ENCODE data around the gene PYGM. TPM values are rescaled to one million over a fixed set of nuclear protein-coding genes. Genes with fewer than 3 reads are reported as not detected.

Gene PYGM
- total and polyA plus RNA-seq, 4 experiments from 2014 or later, result 0.38 to 11.3 (median 10.7) TPM; not detected in 1

DNA sequence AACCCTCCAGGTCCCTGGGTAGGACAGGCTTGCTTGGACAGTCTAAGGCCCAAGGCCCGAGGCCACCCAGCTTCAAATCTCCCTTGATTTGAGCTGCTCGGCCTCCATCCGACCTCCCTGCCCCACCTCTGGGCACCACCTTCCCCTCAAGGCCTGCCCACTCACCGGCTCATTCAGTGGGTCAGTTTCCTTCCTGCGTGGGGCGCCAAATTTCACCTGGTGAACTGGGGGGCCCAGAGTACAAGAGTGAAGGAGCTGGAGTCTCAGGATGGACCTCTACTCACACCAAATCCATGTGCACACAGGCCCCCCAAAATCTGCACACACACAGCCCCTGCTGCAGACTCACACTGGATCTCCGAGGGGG lies 39.5 kb upstream of the PYGM start:
- Histone ChIP-seq H3K9me3 (ENCODE audit: control insufficient read depth in 1 of 2, low read length in 2 of 2) (no peaks in the 10 kb centered on the region), H3K36me3 (ENCODE audit: insufficient read depth, low read length) (peaks cover 29% of the 10 kb centered on the region), H3K4me1 (ENCODE audit: insufficient read depth, low read length) (peaks cover 31% of the 10 kb centered on the region), H3K27ac (ENCODE audit: low read depth, low read length) (no peak overlapping the region), H3K27me3 (ENCODE audit: insufficient read depth, low read length) (no peaks in the 10 kb centered on the region), H3K4me3 (ENCODE audit: low read length in 2 of 2) (no peak overlapping the region)
- Mint-ChIP-seq H3K36me3 (peaks cover 11 to 43% of the 10 kb centered on the region in 2 donors), H3K4me1 (peaks cover 13 to 46% (median 27%) of the 10 kb centered on the region in 4 donors), H3K27me3 (no peaks in the 10 kb centered on the region), H3K27ac (peak overlapping the region in 3 of 7 donors; percentile 18 to 64 (median 59)), H3K9me3 (no peaks in the 10 kb centered on the region), H3K4me3 (no peak overlapping the region)
- intact Hi-C loops (cut with micrococcal nuclease), result no loop called here
- POLR2A ChIA-PET (ENCODE audit: partially characterized antibody), result interaction anchor here (0.8 to 9.4 kb wide), 10 partner anchors 10 to 79 kb away, joined by 3 to 143 read pairs (median 4); partner anchors contain the start of genes RASGRP2 and SF1
- CTCF ChIA-PET (ENCODE audit: partially characterized antibody), result interaction anchor here (1.1 to 2.1 kb wide), 3 partner anchors 13 to 56 kb away, joined by 3 to 7 read pairs (median 4); partner anchors contain the start of genes RASGRP2 and SF1
- DNase-seq, result no peak

- peak overlapping the region in 1 of 7 donors; percentile 51 for H3K27ac Mint-ChIP-seq
- CTCF ChIA-PET (ENCODE audit: partially characterized antibody), result no interaction called here
- Histone ChIP-seq H3K36me3 (ENCODE audit: insufficient read depth, low read length) (peaks cover 35% of the 10 kb centered on the region), H3K4me1 (ENCODE audit: insufficient read depth, low read length) (peaks cover 20% of the 10 kb centered on the region), H3K4me3 (ENCODE audit: low read length in 2 of 2) (no peak overlapping the region), H3K9me3 (ENCODE audit: control insufficient read depth in 1 of 2, low read length in 2 of 2) (no peaks in the 10 kb centered on the region), H3K27ac (ENCODE audit: low read depth, low read length) (no peak overlapping the region), H3K27me3 (ENCODE audit: insufficient read depth, low read length) (no peaks in the 10 kb centered on the region)
- H3K9me3 Mint-ChIP-seq, result no peaks in the 10 kb centered on the region
- no peak for DNase-seq
- peaks cover 10 to 35% (median 24%) of the 10 kb centered on the region in 4 donors for H3K4me1 Mint-ChIP-seq
- H3K4me3 Mint-ChIP-seq, result no peak overlapping the region
- POLR2A ChIA-PET (ENCODE audit: partially characterized antibody), result interaction anchor here (0.6 to 1.9 kb wide), 5 partner anchors 14 to 315 kb away, joined by 3 to 8 read pairs (median 3); partner anchors contain the start of genes MEN1, RASGRP2, SF1 and TM7SF2
- no peaks in the 10 kb centered on the region for H3K27me3 Mint-ChIP-seq
- intact Hi-C loops (cut with micrococcal nuclease), result no loop called here
- peaks cover 11 to 49% of the 10 kb centered on the region in 2 donors for H3K36me3 Mint-ChIP-seq
Observed at GRCh38 chr11:64796757-64797541, 37.2 kb upstream of the PYGM start.

DNA sequence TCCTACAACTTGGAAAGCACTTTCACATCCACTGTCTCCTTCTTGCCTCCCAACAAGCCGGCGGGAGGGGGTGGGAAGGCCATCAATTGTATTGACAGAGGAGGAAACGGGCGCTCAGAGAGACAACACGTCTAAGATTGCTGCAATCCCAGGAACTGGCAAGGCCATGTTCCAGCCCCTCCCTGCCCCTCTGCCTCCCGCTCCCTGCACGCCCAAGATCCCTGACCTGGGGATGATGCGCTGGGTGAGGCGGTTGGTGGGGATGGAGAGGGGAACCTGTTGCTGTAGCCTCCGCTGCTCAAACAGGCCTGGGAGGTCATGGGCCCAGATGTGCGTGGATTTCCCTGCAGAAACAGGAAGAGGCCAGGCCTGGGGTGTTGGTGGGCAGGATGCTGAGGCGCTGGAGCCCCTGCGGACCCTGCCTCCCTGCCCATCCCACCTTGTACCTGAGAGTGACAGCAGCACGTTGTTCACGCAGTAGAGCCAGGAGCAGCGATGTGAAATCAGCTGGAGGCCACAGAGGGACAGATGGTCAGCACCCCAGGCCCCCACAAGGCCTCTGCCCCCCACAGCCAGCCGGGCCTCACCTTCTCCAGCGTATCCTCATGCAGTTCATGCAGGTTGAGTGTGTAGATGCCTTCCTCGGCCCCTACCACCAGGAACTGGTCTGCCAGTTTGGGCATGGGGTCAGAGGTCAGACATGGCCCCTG lies 36.4 kb upstream of the PYGM start:
- POLR2A ChIA-PET (ENCODE audit: partially characterized antibody), result interaction anchor here (0.6 to 2.8 kb wide), 4 partner anchors 10 to 17 kb away, joined by 3 to 18 read pairs (median 4); partner anchors contain the start of genes MEN1 and SF1
- H3K36me3 Mint-ChIP-seq, result peaks cover 11 to 52% of the 10 kb centered on the region in 2 donors
- Histone ChIP-seq H3K36me3 (ENCODE audit: insufficient read depth, low read length) (peaks cover 35% of the 10 kb centered on the region), H3K4me1 (ENCODE audit: insufficient read depth, low read length) (peaks cover 12% of the 10 kb centered on the region), H3K27me3 (ENCODE audit: insufficient read depth, low read length) (no peaks in the 10 kb centered on the region), H3K4me3 (ENCODE audit: low read length in 2 of 2) (no peak overlapping the region), H3K9me3 (ENCODE audit: control insufficient read depth in 1 of 2, low read length in 2 of 2) (no peaks in the 10 kb centered on the region), H3K27ac (ENCODE audit: low read depth, low read length) (no peak overlapping the region)
- H3K27ac Mint-ChIP-seq, result peak overlapping the region in 3 of 7 donors; percentile 30 to 66 (median 51)
- peaks cover 10 to 28% (median 20%) of the 10 kb centered on the region in 4 donors for H3K4me1 Mint-ChIP-seq
- no peak overlapping the region for H3K4me3 Mint-ChIP-seq
- no peak for DNase-seq
- CTCF ChIA-PET (ENCODE audit: partially characterized antibody), result no interaction called here
- no peaks in the 10 kb centered on the region for H3K27me3 Mint-ChIP-seq
- no peaks in the 10 kb centered on the region for H3K9me3 Mint-ChIP-seq
- intact Hi-C loops (cut with micrococcal nuclease), result no loop called here

- DNase-seq, result no peak
- Mint-ChIP-seq H3K4me3 (no peak overlapping the region), H3K9me3 (no peaks in the 10 kb centered on the region), H3K4me1 (peaks cover 10 to 19% (median 16%) of the 10 kb centered on the region in 4 donors), H3K27ac (peak overlapping the region in 5 of 7 donors; percentile 27 to 64 (median 60)), H3K36me3 (peaks cover 12 to 54% of the 10 kb centered on the region in 2 donors), H3K27me3 (no peaks in the 10 kb centered on the region)
- Histone ChIP-seq H3K4me3 (ENCODE audit: low read length in 2 of 2) (no peak overlapping the region), H3K4me1 (ENCODE audit: insufficient read depth, low read length) (peaks cover 4% of the 10 kb centered on the region), H3K27ac (ENCODE audit: low read depth, low read length) (no peak overlapping the region), H3K36me3 (ENCODE audit: insufficient read depth, low read length) (peaks cover 37% of the 10 kb centered on the region), H3K27me3 (ENCODE audit: insufficient read depth, low read length) (no peaks in the 10 kb centered on the region), H3K9me3 (ENCODE audit: control insufficient read depth in 1 of 2, low read length in 2 of 2) (no peaks in the 10 kb centered on the region)
- ChIA-PET CTCF (ENCODE audit: partially characterized antibody) (interaction anchor here (1.1 to 1.3 kb wide), 3 partner anchors 12 to 218 kb away, joined by 3 read pairs; no protein-coding TSS in a partner anchor), POLR2A (ENCODE audit: partially characterized antibody) (interaction anchor here (0.7 to 2.8 kb wide), 5 partner anchors 9 to 50 kb away, joined by 3 to 18 read pairs (median 6); partner anchors contain the start of genes CDC42BPG, MAP4K2, MEN1 and SF1)
- intact Hi-C loops (cut with micrococcal nuclease), result no loop called here
Observed at GRCh38 chr11:64794526-64794925, 34.8 kb upstream of the PYGM start.

- no peaks in the 10 kb centered on the region for H3K9me3 Mint-ChIP-seq
- no peaks in the 10 kb centered on the region for H3K27me3 Mint-ChIP-seq
- no peak overlapping the region for H3K4me3 Mint-ChIP-seq
- H3K27ac Mint-ChIP-seq, result peak overlapping the region in 5 of 7 donors; percentile 23 to 78 (median 68)
- Histone ChIP-seq H3K27ac (ENCODE audit: low read depth, low read length) (no peak overlapping the region), H3K9me3 (ENCODE audit: control insufficient read depth in 1 of 2, low read length in 2 of 2) (no peaks in the 10 kb centered on the region), H3K36me3 (ENCODE audit: insufficient read depth, low read length) (peaks cover 34% of the 10 kb centered on the region), H3K27me3 (ENCODE audit: insufficient read depth, low read length) (no peaks in the 10 kb centered on the region), H3K4me3 (ENCODE audit: low read length in 2 of 2) (no peak overlapping the region), H3K4me1 (ENCODE audit: insufficient read depth, low read length) (peaks cover 4% of the 10 kb centered on the region)
- ChIA-PET CTCF (ENCODE audit: partially characterized antibody) (interaction anchor here (1.1 to 1.3 kb wide), 3 partner anchors 11 to 219 kb away, joined by 3 read pairs; no protein-coding TSS in a partner anchor), POLR2A (ENCODE audit: partially characterized antibody) (interaction anchor here (0.7 to 2.8 kb wide), 7 partner anchors 8 to 53 kb away, joined by 3 to 18 read pairs (median 3); partner anchors contain the start of genes CDC42BPG, MAP4K2 and SF1)
- H3K36me3 Mint-ChIP-seq, result peaks cover 10 to 54% of the 10 kb centered on the region in 2 donors
- intact Hi-C loops (cut with micrococcal nuclease), result no loop called here
- H3K4me1 Mint-ChIP-seq, result peaks cover 7 to 18% (median 13%) of the 10 kb centered on the region in 4 donors
- no peak for DNase-seq
Observed at GRCh38 chr11:64793271-64794160, 33.7 kb upstream of the PYGM start.

GRCh38 chr11:64792482-64792881 lies 32.7 kb upstream of the PYGM start:
- H3K36me3 Mint-ChIP-seq, result peaks cover 10 to 57% of the 10 kb centered on the region in 2 donors
- POLR2A ChIA-PET (ENCODE audit: partially characterized antibody), result interaction anchor here (0.9 kb wide), 1 partner anchor 10 kb away, joined by 3 read pairs; no protein-coding TSS in a partner anchor
- H3K4me3 Mint-ChIP-seq, result no peak overlapping the region
- H3K9me3 ChIP-seq (ENCODE audit: control insufficient read depth in 1 of 2, low read length in 2 of 2), result no peaks in the 10 kb centered on the region
- no peak overlapping the region for H3K4me3 ChIP-seq (ENCODE audit: low read length in 2 of 2)
- intact Hi-C loops (cut with micrococcal nuclease), result no loop called here
- H3K27me3 Mint-ChIP-seq, result no peaks in the 10 kb centered on the region
- H3K27ac Mint-ChIP-seq, result peak overlapping the region in 2 of 7 donors; percentile 22 to 30
- H3K4me1 Mint-ChIP-seq, result peaks cover 9 to 21% (median 16%) of the 10 kb centered on the region in 4 donors
- no peak overlapping the region for H3K27ac ChIP-seq (ENCODE audit: low read depth, low read length)
- no peaks in the 10 kb centered on the region for H3K27me3 ChIP-seq (ENCODE audit: insufficient read depth, low read length)
- peaks cover 9% of the 10 kb centered on the region for H3K4me1 ChIP-seq (ENCODE audit: insufficient read depth, low read length)
- CTCF ChIA-PET (ENCODE audit: partially characterized antibody), result interaction anchor here (1.7 to 1.8 kb wide), 2 partner anchors 11 to 20 kb away, joined by 4 read pairs; no protein-coding TSS in a partner anchor
- H3K9me3 Mint-ChIP-seq, result no peaks in the 10 kb centered on the region
- no peak for DNase-seq
- peaks cover 33% of the 10 kb centered on the region for H3K36me3 ChIP-seq (ENCODE audit: insufficient read depth, low read length)

Measured in CD4-positive, alpha-beta memory T cell (primary cell).